Activated CD8-positive, alpha-beta memory T cell treated with anti-CD3 and anti-CD28 coated beads, Interleukin-2, amount 10 ng/mL, durations not matched to agents 7 days and 5 days (primary cell): ENCODE data around the gene OTOF. TPM values are rescaled to one million over a fixed set of nuclear protein-coding genes. Genes with fewer than 3 reads are reported as not detected.

Source experiments
- ATAC-seq: fragments of 150-1000 bp; cut with Tn5 transposase; one replicate; pipeline ENCODE4 v1.10.0; 2021; ENCODE audit warnings: moderate library complexity
- CTCF ChIA-PET: fragments of 350-600 bp; sonication (Branson Sonifier 250); formaldehyde crosslinking; loops from one replicate; lab custom pipeline; 2021; ENCODE audit warnings: antibody characterized with exemption; lab: Charles Lee
- DNase-seq: peaks from one replicate; pipeline ENCODE4 v3.0.0-alpha.2; 2020
- H3K27ac Mint-ChIP-seq: one replicate; pipeline ENCODE4 v1.8.0; 2021; ENCODE audit warnings: mild to moderate bottlenecking, mixed read lengths
- H3K27me3 Mint-ChIP-seq: one replicate; pipeline ENCODE4 v1.8.0; 2021; ENCODE audit warnings: mixed read lengths
- H3K36me3 Mint-ChIP-seq: one replicate; pipeline ENCODE4 v1.8.0; 2021; ENCODE audit warnings: mild to moderate bottlenecking, mixed read lengths
- H3K4me1 Mint-ChIP-seq: one replicate; pipeline ENCODE4 v1.8.0; 2021; ENCODE audit warnings: mixed read lengths
- H3K4me3 Mint-ChIP-seq: one replicate; pipeline ENCODE4 v1.8.0; 2021; ENCODE audit warnings: mild to moderate bottlenecking, moderate library complexity, mixed read lengths
- H3K9me3 Mint-ChIP-seq: one replicate; pipeline ENCODE4 v1.8.0; 2022; ENCODE audit warnings: low read depth, mixed read lengths
- total RNA-seq, 2 experiments: library from RNA; stranded (reverse); gene quantifications; one replicate each; pipeline ENCODE4 v1.2.3, GENCODE V29; 2021

Gene OTOF
- total RNA-seq, 2 experiments from 2014 or later: 35.1 to 115 TPM

GRCh38 chr2:26456440-26457250, 21.3 kb downstream of the OTOF start:
- ATAC-seq (peak; percentile 14), DNase-seq (peak; percentile 39)
- Mint-ChIP-seq H3K4me1 (no peaks in the 10 kb centered on the region), H3K27ac (no peak overlapping the region), H3K9me3 (no peaks in the 10 kb centered on the region), H3K27me3 (peaks cover 7% of the 10 kb centered on the region), H3K36me3 (peaks cover 3% of the 10 kb centered on the region), H3K4me3 (no peak overlapping the region)
- CTCF ChIA-PET: no interaction called here

- Mint-ChIP-seq H3K27ac (no peak overlapping the region), H3K9me3 (no peaks in the 10 kb centered on the region), H3K4me1 (no peaks in the 10 kb centered on the region), H3K36me3 (peaks cover 3% of the 10 kb centered on the region), H3K27me3 (peaks cover 13% of the 10 kb centered on the region), H3K4me3 (no peak overlapping the region)
- CTCF ChIA-PET: interaction anchor here (1.0 kb wide), 1 partner anchor 13 kb away, joined by 3 read pairs; no protein-coding TSS in a partner anchor
- DNase-seq (peak; percentile 36), ATAC-seq (no peak)
These were observed 22.1 kb downstream of the OTOF start for GRCh38 chr2:26455670-26456439.

GRCh38 chr2:26455037-26455669, 22.8 kb downstream of the OTOF start:
- peak; percentile 38 for DNase-seq
- CTCF ChIA-PET: interaction anchor here (1.0 kb wide), 1 partner anchor 14 kb away, joined by 3 read pairs; no protein-coding TSS in a partner anchor
- no peak overlapping the region for H3K27ac Mint-ChIP-seq
- H3K9me3 Mint-ChIP-seq: no peaks in the 10 kb centered on the region
- peaks cover 14% of the 10 kb centered on the region for H3K27me3 Mint-ChIP-seq
- no peak overlapping the region for H3K4me3 Mint-ChIP-seq
- peaks cover 3% of the 10 kb centered on the region for H3K36me3 Mint-ChIP-seq
- H3K4me1 Mint-ChIP-seq: no peaks in the 10 kb centered on the region
- no peak for ATAC-seq

- peaks cover 14% of the 10 kb centered on the region for H3K27me3 Mint-ChIP-seq
- no peaks in the 10 kb centered on the region for H3K4me1 Mint-ChIP-seq
- CTCF ChIA-PET: no interaction called here
- no peaks in the 10 kb centered on the region for H3K9me3 Mint-ChIP-seq
- DNase-seq (peak; percentile 35), ATAC-seq (no peak)
- H3K27ac Mint-ChIP-seq: no peak overlapping the region
- H3K36me3 Mint-ChIP-seq: peaks cover under 1% of the 10 kb centered on the region
- no peak overlapping the region for H3K4me3 Mint-ChIP-seq
These were observed 23.3 kb downstream of the OTOF start for GRCh38 chr2:26454561-26455001.

GRCh38 chr2:26453421-26454329, 24.2 kb downstream of the OTOF start:
- H3K36me3 Mint-ChIP-seq: no peaks in the 10 kb centered on the region
- H3K4me1 Mint-ChIP-seq: no peaks in the 10 kb centered on the region
- H3K4me3 Mint-ChIP-seq: no peak overlapping the region
- ATAC-seq (no peak), DNase-seq (peak; percentile 31)
- CTCF ChIA-PET: no interaction called here
- no peak overlapping the region for H3K27ac Mint-ChIP-seq
- H3K9me3 Mint-ChIP-seq: no peaks in the 10 kb centered on the region
- H3K27me3 Mint-ChIP-seq: peaks cover 14% of the 10 kb centered on the region

- Mint-ChIP-seq H3K9me3 (no peaks in the 10 kb centered on the region), H3K27me3 (peaks cover 14% of the 10 kb centered on the region), H3K4me3 (no peak overlapping the region), H3K36me3 (no peaks in the 10 kb centered on the region), H3K27ac (no peak overlapping the region), H3K4me1 (no peaks in the 10 kb centered on the region)
- ATAC-seq (no peak), DNase-seq (no peak)
- CTCF ChIA-PET: interaction anchor here (0.6 to 1.4 kb wide), 3 partner anchors 18 to 126 kb away, joined by 3 to 4 read pairs (median 3); no protein-coding TSS in a partner anchor
These were observed 26.2 kb downstream of the OTOF start for GRCh38 chr2:26451700-26452099.

GRCh38 chr2:26450031-26450635, 27.8 kb downstream of the OTOF start:
- Mint-ChIP-seq H3K9me3 (no peaks in the 10 kb centered on the region), H3K27me3 (peaks cover 17% of the 10 kb centered on the region), H3K4me1 (no peaks in the 10 kb centered on the region), H3K4me3 (no peak overlapping the region), H3K36me3 (no peaks in the 10 kb centered on the region), H3K27ac (no peak overlapping the region)
- CTCF ChIA-PET: interaction anchor here (1.4 kb wide), 1 partner anchor 19 kb away, joined by 4 read pairs; no protein-coding TSS in a partner anchor
- ATAC-seq: no peak
- DNase-seq: no peak

- Mint-ChIP-seq H3K36me3 (no peaks in the 10 kb centered on the region), H3K27ac (no peak overlapping the region), H3K4me1 (no peaks in the 10 kb centered on the region), H3K27me3 (peaks cover 17% of the 10 kb centered on the region), H3K9me3 (no peaks in the 10 kb centered on the region), H3K4me3 (no peak overlapping the region)
- ATAC-seq (no peak), DNase-seq (no peak)
- CTCF ChIA-PET: no interaction called here
These were observed 28.5 kb downstream of the OTOF start for GRCh38 chr2:26449278-26450030.

GRCh38 chr2:26448651-26449050, 29.3 kb downstream of the OTOF start:
- Mint-ChIP-seq H3K27me3 (peaks cover 17% of the 10 kb centered on the region), H3K9me3 (no peaks in the 10 kb centered on the region), H3K27ac (no peak overlapping the region), H3K4me3 (no peak overlapping the region), H3K36me3 (no peaks in the 10 kb centered on the region), H3K4me1 (no peaks in the 10 kb centered on the region)
- CTCF ChIA-PET: no interaction called here
- DNase-seq (peak; percentile 37), ATAC-seq (no peak)

- ATAC-seq (no peak), DNase-seq (peak; percentile 21)
- Mint-ChIP-seq H3K9me3 (no peaks in the 10 kb centered on the region), H3K36me3 (no peaks in the 10 kb centered on the region), H3K4me1 (no peaks in the 10 kb centered on the region), H3K4me3 (no peak overlapping the region), H3K27me3 (peaks cover 7% of the 10 kb centered on the region), H3K27ac (no peak overlapping the region)
- CTCF ChIA-PET: interaction anchor here (0.9 to 1.1 kb wide), 2 partner anchors 58 to 60 kb away, joined by 3 read pairs; no protein-coding TSS in a partner anchor
These were observed 33.7 kb downstream of the OTOF start for GRCh38 chr2:26444236-26444635.

- H3K27me3 Mint-ChIP-seq: peaks cover 16% of the 10 kb centered on the region
- DNase-seq: peak; percentile 22
- no peak for ATAC-seq
- CTCF ChIA-PET: interaction anchor here (1.0 to 1.2 kb wide), 2 partner anchors 10 to 25 kb away, joined by 3 read pairs; no protein-coding TSS in a partner anchor
- no peaks in the 10 kb centered on the region for H3K9me3 Mint-ChIP-seq
- H3K4me3 Mint-ChIP-seq: no peak overlapping the region
- H3K27ac Mint-ChIP-seq: no peak overlapping the region
- H3K4me1 Mint-ChIP-seq: no peaks in the 10 kb centered on the region
- no peaks in the 10 kb centered on the region for H3K36me3 Mint-ChIP-seq
These were observed 35.2 kb downstream of the OTOF start for GRCh38 chr2:26442707-26443106.
